K562 (cell line): ENCODE data around the gene SNX12. TPM values are rescaled to one million over a fixed set of nuclear protein-coding genes. Genes with fewer than 3 reads are reported as not detected.

Source experiments
- ATAC-seq: fragments of 200-7000 bp; cut with Tn5 transposase; 3 replicates; pipeline ENCODE4 v1.9.1; 2020; ENCODE audit warnings: moderate library complexity
- BruUV-seq: library from RNA; stranded (reverse); fragments of 400-500 nt; replicated peaks from 2 replicates; lab custom pipeline; 2021; lab: Mats Ljungman, UMichigan
- CTCF ChIA-PET: fragments of 300-600 bp; formaldehyde crosslinking; extraction: SDS; loops from one replicate; lab custom pipeline; 2021; ENCODE audit warnings: low intra/inter-chr PET ratio; lab: Yijun Ruan, JAX
- POLR2A ChIA-PET: fragments of 300-600, 350-650 bp; sonication (Branson Sonifier 250); formaldehyde crosslinking; extraction: SDS; loops from one replicate; lab custom pipeline; 2021; ENCODE audit warnings: antibody characterized with exemption, inconsistent platforms; lab: Yijun Ruan, JAX
- DNase-seq, 4 experiments: peaks; one replicate each; pipeline versions ENCODE4 v3.0.0 to v3.0.0-alpha.2; 2011 to 2018; ENCODE audit warnings: low spot score in 3 of 4, mixed read lengths in 3 of 4; ENCODE audit errors: extremely low read depth in 1 of 4
- FAIRE-seq: peaks from 2 replicates; lab custom pipeline; 2011; peaks lifted over from hg19 to GRCh38; lab: Jason Lieb, UNC
- H2AFZ ChIP-seq: 2 replicates; pipeline ENCODE4 v1.6.0; 2011; ENCODE audit warnings: low read depth, low read length, control low read depth, inconsistent platforms
- H3K27ac ChIP-seq: fragments of 200-600 bp; 3 replicates; pipeline ENCODE4 v1.8.0; 2011; ENCODE audit warnings: low read depth, mild to moderate bottlenecking, control low read depth, inconsistent platforms, low read length, moderate library complexity, mixed read lengths; ENCODE audit errors: extremely low read depth
- H3K27me3 ChIP-seq, 2 experiments: fragments of 300-600 bp in 1 of 2; 2 replicates in 1 of 2; 3 replicates in 1 of 2; pipeline versions ENCODE4 v1.6.0 to v1.8.0; 2011; ENCODE audit warnings: inconsistent platforms in 2 of 2, low read length in 2 of 2, mild to moderate bottlenecking in 1 of 2, mixed read lengths in 1 of 2, moderate library complexity in 1 of 2; ENCODE audit not compliant: control insufficient read depth in 2 of 2, insufficient read depth in 2 of 2
- H3K36me3 ChIP-seq: fragments of 300-600 bp; 3 replicates; pipeline ENCODE4 v1.8.0; 2011; ENCODE audit warnings: mild to moderate bottlenecking, low read length, inconsistent platforms; ENCODE audit not compliant: control insufficient read depth, insufficient read depth
- H3K4me1 ChIP-seq, 2 experiments: fragments of 200-600 bp in 1 of 2; replicated peaks in 1 of 2; 2 replicates in 1 of 2; 3 replicates in 1 of 2; pipeline versions ENCODE4 v1.5.1 to v1.8.0; 2011; ENCODE audit warnings: inconsistent platforms in 2 of 2, low read length in 2 of 2, mild to moderate bottlenecking in 1 of 2, mixed read lengths in 1 of 2, moderate library complexity in 1 of 2; ENCODE audit not compliant: control insufficient read depth in 2 of 2, insufficient read depth in 2 of 2
- H3K4me2 ChIP-seq: 2 replicates; pipeline ENCODE4 v1.6.1; 2011; ENCODE audit warnings: low read length, control low read depth, inconsistent platforms, mixed read lengths; ENCODE audit not compliant: insufficient read depth
- H3K4me3 ChIP-seq: fragments of 200-600 bp; sonication (generic), shearing (Covaris generic); 2 replicates; pipeline ENCODE4 v1.5.1; 2016; ENCODE audit warnings: control low read depth, inconsistent platforms
- H3K79me2 ChIP-seq: fragments of 200-600 bp; 3 replicates; pipeline ENCODE4 v1.8.0; 2011; ENCODE audit warnings: low read length, inconsistent platforms; ENCODE audit not compliant: control insufficient read depth, insufficient read depth
- H3K9ac ChIP-seq, 2 experiments: 2 replicates each; pipeline versions ENCODE4 v1.6.0 to v1.6.1; 2011; ENCODE audit warnings: low read depth in 2 of 2, low read length in 2 of 2, control low read depth in 1 of 2, inconsistent platforms in 1 of 2, mild to moderate bottlenecking in 1 of 2, mixed read lengths in 1 of 2; ENCODE audit not compliant: insufficient read depth in 1 of 2
- H3K9me1 ChIP-seq: one replicate; pipeline ENCODE4 v1.6.0; 2011; ENCODE audit warnings: inconsistent platforms, mild to moderate bottlenecking, low read length, moderate library complexity; ENCODE audit not compliant: control insufficient read depth, insufficient read depth
- H3K9me3 ChIP-seq: replicated peaks from 2 replicates; pipeline ENCODE4 v1.5.1; 2011; ENCODE audit warnings: low read depth, low read length, inconsistent platforms; ENCODE audit not compliant: control insufficient read depth, insufficient read depth
- H4K20me1 ChIP-seq: replicated peaks from 2 replicates; pipeline ENCODE4 v1.6.1; 2011; ENCODE audit warnings: low read length, inconsistent platforms, mixed read lengths; ENCODE audit not compliant: control insufficient read depth, insufficient read depth
- GABPB2 ChIP-seq: fragments of 250-450 bp; sonication (Bioruptor Pico); conservative IDR thresholded peaks from 2 replicates; pipeline ENCODE4 v1.5.1; 2021; ENCODE audit warnings: mild to moderate bottlenecking
- HCFC1 ChIP-seq: IDR thresholded peaks from 2 replicates; pipeline ENCODE4 v1.6.1; 2012; ENCODE audit warnings: low read depth, low read length, improper control_type of control experiment
- HDAC2 ChIP-seq: fragments of 450-650 bp; IDR thresholded peaks from 2 replicates; pipeline ENCODE4 v1.6.1; 2016; ENCODE audit warnings: mild to moderate bottlenecking
- MNT ChIP-seq, 2 experiments: fragments of 450-650 bp; conservative IDR thresholded peaks; 2 replicates each; pipeline ENCODE4 v1.6.1; 2017; ENCODE audit warnings: mild to moderate bottlenecking in 2 of 2, moderate library complexity in 2 of 2
- MTA1 ChIP-seq: fragments of 450-650 bp; IDR thresholded peaks from 2 replicates; pipeline ENCODE4 v1.6.1; 2017; ENCODE audit warnings: borderline replicate concordance
- NR2C2 ChIP-seq, 2 experiments: fragments of 200-800 bp in 1 of 2; sonication (Bioruptor generic) in 1 of 2; sonication (generic) in 1 of 2; formaldehyde crosslinking in 1 of 2; IDR thresholded peaks; 2 replicates each; pipeline versions ENCODE4 v1.6.1 to v1.8.0; 2016 to 2022; ENCODE audit warnings: mild to moderate bottlenecking in 1 of 2, missing compliant biosample characterization in 1 of 2, missing genetic modification characterization in 1 of 2, missing genetic modification reagents in 1 of 2
- RBM22 ChIP-seq: fragments of 200-400 bp; formaldehyde crosslinking; IDR thresholded peaks from 2 replicates; pipeline ENCODE4 v1.6.1; 2018; ENCODE audit warnings: low read length, low read depth; ENCODE audit not compliant: poor library complexity, severe bottlenecking
- TOE1 ChIP-seq, 2 experiments: fragments of 450-650 bp in 1 of 2; sonication (generic) in 1 of 2; formaldehyde crosslinking in 1 of 2; IDR thresholded peaks; 2 replicates each; pipeline versions ENCODE4 v1.7.1 to v1.8.0; 2016 to 2022; ENCODE audit warnings: borderline replicate concordance in 2 of 2, mild to moderate bottlenecking in 2 of 2, antibody characterized with exemption in 1 of 2, inconsistent platforms in 1 of 2, low read depth in 1 of 2, missing genetic modification reagents in 1 of 2, moderate library complexity in 1 of 2
- USF1 ChIP-seq: sonication (generic); formaldehyde crosslinking; IDR thresholded peaks from 2 replicates; pipeline ENCODE4 v1.9.0; 2022; ENCODE audit warnings: mild to moderate bottlenecking, missing genetic modification reagents
- ZNF518B ChIP-seq: fragments of 250-450 bp; sonication (Bioruptor Pico); IDR thresholded peaks from 2 replicates; pipeline ENCODE4 v1.5.0; 2021; ENCODE audit warnings: mild to moderate bottlenecking, moderate library complexity
- WGBS: fragments of 100-300 bp; shearing (Covaris generic); methylation state at CpG from one replicate; pipeline ENCODE4 v1.1.6; 2016; ENCODE audit warnings: low coverage, mixed read lengths; ENCODE audit not compliant: insufficient coverage; ENCODE audit errors: missing lambda C conversion rate; 5-methylcytosine and 5-hydroxymethylcytosine counted together
- in situ Hi-C: fragments of 300-500 bp; cut with MboI; formaldehyde crosslinking; loops from 4 replicates; pipeline ENCODE4 v1.15.0; 2018; ENCODE audit warnings: inconsistent platforms, mixed read lengths
- intact Hi-C: fragments of 100-400 bp; cut with micrococcal nuclease; formaldehyde crosslinking; loops from 2 replicates; pipeline ENCODE4 v1.14.2; 2022
- polyA plus RNA-seq, 8 experiments: library from polyadenylated mRNA; depleted of rRNA in 4 of 8; stranded (reverse) in 5 of 8; unstranded in 3 of 8; fragments of >200 nt; fragmentation: Nextera tagmentation in 2 of 8; fragmentation: Illumina TruSeq in 1 of 8; extraction: Ambion mirVana in 2 of 8; extraction: Trizol in 1 of 8; gene quantifications; 2 replicates each; pipeline versions ENCODE4 v1.2.1 to v1.2.3, GENCODE V29; 2011 to 2014; ENCODE audit warnings: inconsistent platforms in 1 of 8, missing spikeins in 1 of 8
- total RNA-seq, 7 experiments: library from RNA; depleted of rRNA in 6 of 7; stranded (reverse); fragments of >200 nt in 6 of 7; fragmentation: Illumina TruSeq in 2 of 7; extraction: Trizol in 2 of 7; gene quantifications; 2 replicates each; pipeline versions ENCODE4 v1.2.1 to v1.2.3, GENCODE V29; 2011 to 2021; ENCODE audit warnings: low replicate concordance in 1 of 7

SNX12 gene
- total and polyA plus RNA-seq, 9 of the 15 experiments (the other 6 are each of a cell fraction or from before 2014, with no cell fraction given), result 12.7 to 50.3 (median 37.1) TPM

- TF ChIP-seq NR2C2 (CRISPR knock-in tag; IDR thresholded peaks at IDR 0.05), result no peak
- 0 out of 2 replicates have a peak, but pooled peaks have one; percentile 18 for TF ChIP-seq NR2C2 (tag; IDR thresholded peaks at IDR 0.05)
- 0 out of 2 replicates have a peak, but pooled peaks have one; percentile 22 for TF ChIP-seq HDAC2
- TF ChIP-seq, all 486 proteins: peak for 18
Observed at GRCh38 chrX:71095981-71096759, 28.0 kb upstream of the SNX12 start (continued).

GRCh38 chrX:71095555-71095980 lies 27.4 kb upstream of the SNX12 start, which contains the start of gene FOXO4:
TSS of gene FOXO4 (plus strand) at chrX:71095851. CDS start at chrX:71096529, 678 bp downstream.
- no TSS peak for BruUV-seq
- ChIA-PET POLR2A (no interaction called here), CTCF (interaction anchor here (1.0 kb wide), 1 partner anchor 84 kb away, joined by 3 read pairs; no protein-coding TSS in a partner anchor)
- FAIRE-seq (peak; percentile 90), ATAC-seq (peak; percentile 90), DNase-seq (peak; percentile 80 to 93 (median 86))
- H3K4me3 ChIP-seq, result peak within 1 kb of the TSS; percentile 59
- H3K4me2 ChIP-seq, result peak within 1 kb of the TSS; percentile 94
- peaks cover 11% of the 10 kb centered on the region for H3K79me2 ChIP-seq
- H3K36me3 ChIP-seq, result no peaks in the 10 kb centered on the region
- in situ Hi-C loops (loop anchor here (5.0 kb wide), 1 partner anchor 82 kb away; no protein-coding TSS in a partner anchor), intact Hi-C loops (no loop called here)
- peaks cover 16 to 24% of the 10 kb centered on the region in 2 experiments; a peak in 4 of 5 replicates for H3K4me1 ChIP-seq
- H3K27me3 ChIP-seq, result no peaks in the 10 kb centered on the region
- no peaks in the 10 kb centered on the region for H4K20me1 ChIP-seq
- WGBS, result 0% methylated on average over 4 of the region's 29 CpGs
- no peaks in the 10 kb centered on the region for H3K9me3 ChIP-seq
- peak within 1 kb of the TSS; percentile 96 for H2AFZ ChIP-seq
- H3K27ac ChIP-seq, result peak within 1 kb of the TSS; percentile 67
- H3K9me1 ChIP-seq, result no peaks in the 10 kb centered on the region
- H3K9ac ChIP-seq, result peak within 1 kb of the TSS; percentile 73 to 95
- TF ChIP-seq USF1, result no peak
- TF ChIP-seq MTA1, result no peak
- TF ChIP-seq ZNF518B (CRISPR knock-in tag), result no peak
- peak; percentile 89 for TF ChIP-seq HCFC1
- TF ChIP-seq GABPB2 (CRISPR knock-in tag), result no peak
- no peak for TF ChIP-seq RBM22
- TF ChIP-seq MNT (conservative IDR thresholded peaks at IDR 0.05), result peak; percentile 63 to 67
- no peak for TF ChIP-seq TOE1 (IDR thresholded peaks at IDR 0.05; ENCODE audit: borderline replicate concordance)
- no peak for TF ChIP-seq TOE1 (CRISPR knock-in tag; IDR thresholded peaks at IDR 0.05; ENCODE audit: borderline replicate concordance, low read depth)
